Skin epidermis (tissue), 12 donors: Measurements from ENCODE around the gene SLIT3.
"Not testable (repeated sequence)": the region's sequence is repeated elsewhere in the genome, so short reads cannot be mapped to it uniquely, and the experiment has no call there.

Experiments used
- H3K27ac ChIP-seq, 21 experiments: fragments of 200-600 bp; sonication (generic) in 11 of 21; one replicate each; pipeline ENCODE4 v1.5.0; 2020; ENCODE audit warnings: mild to moderate bottlenecking in 3 of 21, inconsistent platforms in 2 of 21, moderate library complexity in 2 of 21
- H3K4me3 ChIP-seq, 7 experiments: fragments of 200-600 bp; sonication (generic) in 2 of 7; one replicate each; pipeline ENCODE4 v1.5.0; 2020; ENCODE audit warnings: inconsistent platforms in 2 of 7, mild to moderate bottlenecking in 2 of 7, moderate library complexity in 1 of 7

The SLIT3 gene

GRCh38 chr5:169126481-169127021 lies 174.4 kb downstream of the SLIT3 start:
- Histone ChIP-seq H3K27ac (no peak overlapping the region), H3K4me3 (no peak overlapping the region)

GRCh38 chr5:169125571-169125970 lies 175.4 kb downstream of the SLIT3 start:
- Histone ChIP-seq H3K4me3 (no peak overlapping the region), H3K27ac (no peak overlapping the region)

GRCh38 chr5:169122951-169123350 lies 178.0 kb downstream of the SLIT3 start:
- H3K27ac ChIP-seq = no peak overlapping the region
- no peak overlapping the region for H3K4me3 ChIP-seq

- peak overlapping the region in 2 of 21 experiments; percentile 22 to 29 for H3K27ac ChIP-seq
- H3K4me3 ChIP-seq = no peak overlapping the region
Observed at GRCh38 chr5:169121630-169122420, 179.1 kb downstream of the SLIT3 start.

- H3K4me3 ChIP-seq = no peak overlapping the region
- H3K27ac ChIP-seq = no peak overlapping the region
Observed at GRCh38 chr5:169119288-169120048, 181.5 kb downstream of the SLIT3 start.

- Histone ChIP-seq H3K4me3 (no peak overlapping the region), H3K27ac (peak overlapping the region in 5 of 21 experiments; percentile 33 to 74 (median 52))
Observed at GRCh38 chr5:169116961-169117461, 183.9 kb downstream of the SLIT3 start.

GRCh38 chr5:169115461-169116124 lies 185.3 kb downstream of the SLIT3 start:
- peak overlapping the region in 1 of 21 experiments; percentile 28 for H3K27ac ChIP-seq
- no peak overlapping the region for H3K4me3 ChIP-seq

GRCh38 chr5:169114466-169115065 lies 186.4 kb downstream of the SLIT3 start:
- peak overlapping the region in 1 of 21 experiments; percentile 17 for H3K27ac ChIP-seq

GRCh38 chr5:169112016-169112415 lies 188.9 kb downstream of the SLIT3 start:
- H3K27ac ChIP-seq = no peak overlapping the region
- H3K4me3 ChIP-seq = no peak overlapping the region

More at GRCh38 chr5:169114466-169115065, 186.4 kb downstream of the SLIT3 start:
- H3K4me3 ChIP-seq = no peak overlapping the region

GRCh38 chr5:169106911-169107706 lies 193.8 kb downstream of the SLIT3 start:
- H3K4me3 ChIP-seq = no peak overlapping the region
- H3K27ac ChIP-seq = no peak overlapping the region

GRCh38 chr5:169105582-169105981 lies 195.4 kb downstream of the SLIT3 start:
- not testable (repeated sequence) for H3K27ac ChIP-seq, H3K4me3 ChIP-seq

GRCh38 chr5:169104937-169105494 lies 195.9 kb downstream of the SLIT3 start:
- no peak overlapping the region for H3K4me3 ChIP-seq
- no peak overlapping the region for H3K27ac ChIP-seq

- no peak overlapping the region for H3K4me3 ChIP-seq
- no peak overlapping the region for H3K27ac ChIP-seq
Observed at GRCh38 chr5:169103586-169104181, 197.3 kb downstream of the SLIT3 start.

- no peak overlapping the region for H3K4me3 ChIP-seq
- no peak overlapping the region for H3K27ac ChIP-seq
Observed at GRCh38 chr5:169101966-169102365, 199.0 kb downstream of the SLIT3 start.

- Histone ChIP-seq H3K4me3 (no peak overlapping the region), H3K27ac (peak overlapping the region in 3 of 21 experiments; percentile 3 to 39 (median 12))
Observed at GRCh38 chr5:169100735-169101075, 200.2 kb downstream of the SLIT3 start.

GRCh38 chr5:169099801-169100734 lies 200.9 kb downstream of the SLIT3 start:
- Histone ChIP-seq H3K4me3 (no peak overlapping the region), H3K27ac (peak overlapping the region in 3 of 21 experiments; percentile 3 to 25 (median 22))
